Astrocyte (in vitro differentiated cells and primary cell): ENCODE results near the gene PTGIS.

Source experiments
- CTCF ChIP-seq: IDR thresholded peaks from 2 replicates; pipeline ENCODE4 v1.5.1; 2011; ENCODE audit warnings: low read depth, mild to moderate bottlenecking, inconsistent platforms, low read length, moderate library complexity; ENCODE audit not compliant: insufficient read depth
- EZH2 ChIP-seq: IDR thresholded peaks from 2 replicates; pipeline ENCODE4 v1.6.1; 2012; ENCODE audit warnings: mild to moderate bottlenecking, low read length, inconsistent platforms; ENCODE audit not compliant: insufficient read depth

- TF ChIP-seq EZH2 (no peak), CTCF (no peak)
Observed at GRCh38 chr20:49582413-49583334, 14.7 kb upstream of the PTGIS start.
